WTC11 (cell line): ENCODE measurements around the gene STARD5. TPM values are rescaled to one million over a fixed set of nuclear protein-coding genes. Genes with fewer than 3 reads are reported as not detected.

Experiments
- ATAC-seq: fragments of 200-7000 bp; cut with Tn5 transposase; 2 replicates; pipeline ENCODE4 v1.10.0; 2021; ENCODE audit warnings: mild to moderate bottlenecking, moderate library complexity
- CTCF ChIA-PET: fragments of 300-600 bp; sonication (Branson Sonifier 250); formaldehyde crosslinking; loops from one replicate; lab custom pipeline; 2021; ENCODE audit warnings: antibody characterized with exemption; lab: Charles Lee
- POLR2A ChIA-PET: fragments of 350-600 bp; sonication (Branson Sonifier 250); formaldehyde crosslinking; loops from one replicate; lab custom pipeline; 2021; ENCODE audit warnings: antibody characterized with exemption; lab: Charles Lee
- DNase-seq: peaks from one replicate; pipeline ENCODE4 v3.0.0; 2021; ENCODE audit warnings: low spot score
- H3K27ac Mint-ChIP-seq: 2 replicates; pipeline ENCODE4 v1.8.0; 2021; ENCODE audit warnings: mixed read lengths
- H3K27me3 Mint-ChIP-seq: 2 replicates; pipeline ENCODE4 v1.8.0; 2021; ENCODE audit warnings: low read depth, mild to moderate bottlenecking, moderate library complexity, mixed read lengths
- H3K36me3 Mint-ChIP-seq: 2 replicates; pipeline ENCODE4 v1.8.0; 2021; ENCODE audit warnings: mixed read lengths
- H3K4me1 Mint-ChIP-seq: 2 replicates; pipeline ENCODE4 v1.8.0; 2022; ENCODE audit warnings: mixed read lengths
- H3K4me3 Mint-ChIP-seq: 2 replicates; pipeline ENCODE4 v1.8.0; 2021; ENCODE audit warnings: mild to moderate bottlenecking, moderate library complexity, mixed read lengths
- H3K9me3 Mint-ChIP-seq: 2 replicates; pipeline ENCODE4 v1.8.0; 2021; ENCODE audit warnings: mixed read lengths
- CREM ChIP-seq: sonication (generic); formaldehyde crosslinking; IDR thresholded peaks from 2 replicates; pipeline ENCODE4 v1.8.1; 2022; ENCODE audit warnings: mild to moderate bottlenecking, missing genetic modification reagents, moderate library complexity
- GTF2I ChIP-seq: fragments of 250-450 bp; sonication (Bioruptor Pico); conservative IDR thresholded peaks from 2 replicates; pipeline ENCODE4 v1.4.0; 2021; ENCODE audit warnings: mild to moderate bottlenecking
- NFATC4 ChIP-seq: fragments of 250-450 bp; sonication (Bioruptor Pico); IDR thresholded peaks from 2 replicates; pipeline ENCODE4 v1.9.0; 2021; ENCODE audit warnings: mild to moderate bottlenecking
- PRRX2 ChIP-seq: fragments of 250-450 bp; sonication (Bioruptor Pico); IDR thresholded peaks from 2 replicates; pipeline ENCODE4 v1.8.0; 2021; ENCODE audit warnings: mild to moderate bottlenecking
- RORB ChIP-seq: fragments of 250-450 bp; sonication (Bioruptor Pico); IDR thresholded peaks from 2 replicates; pipeline ENCODE4 v1.9.0; 2021; ENCODE audit warnings: mild to moderate bottlenecking
- ZNF317 ChIP-seq: sonication (generic); formaldehyde crosslinking; IDR thresholded peaks from 2 replicates; pipeline ENCODE4 v1.8.1; 2023; ENCODE audit warnings: low read depth, mild to moderate bottlenecking, moderate library complexity, missing genetic modification reagents, borderline replicate concordance
- total RNA-seq: library from RNA; stranded (reverse); gene quantifications from 3 replicates; pipeline ENCODE4 v1.2.3, GENCODE V29; 2021
- TF ChIP-seq, protein P1 (sequence below): fragments of 250-450 bp; sonication (Bioruptor Pico); IDR thresholded peaks from 2 replicates; pipeline ENCODE4 v1.8.0; 2021; ENCODE audit warnings: mild to moderate bottlenecking
- TF ChIP-seq, protein P2 (sequence below): sonication (generic); formaldehyde crosslinking; IDR thresholded peaks from 2 replicates; pipeline ENCODE4 v1.8.1; 2023; ENCODE audit warnings: mild to moderate bottlenecking, missing genetic modification reagents
- TF ChIP-seq, protein P3 (sequence below): sonication (generic); formaldehyde crosslinking; IDR thresholded peaks from 2 replicates; pipeline ENCODE4 v1.8.1; 2023; ENCODE audit warnings: mild to moderate bottlenecking, missing genetic modification reagents, borderline replicate concordance
- TF ChIP-seq, protein P4 (sequence below): sonication (generic); formaldehyde crosslinking; IDR thresholded peaks from 2 replicates; pipeline ENCODE4 v1.8.0; 2022; ENCODE audit warnings: mild to moderate bottlenecking, missing genetic modification reagents
- TF ChIP-seq, protein P5 (sequence below): sonication (generic); formaldehyde crosslinking; IDR thresholded peaks from 2 replicates; pipeline ENCODE4 v1.8.1; 2022; ENCODE audit warnings: low read depth, missing genetic modification reagents, borderline replicate concordance
- TF ChIP-seq, protein P6 (sequence below): sonication (generic); formaldehyde crosslinking; IDR thresholded peaks from 2 replicates; pipeline ENCODE4 v1.8.1; 2023; ENCODE audit warnings: mild to moderate bottlenecking, missing genetic modification reagents, moderate library complexity
- TF ChIP-seq, protein P7 (sequence below): sonication (generic); formaldehyde crosslinking; IDR thresholded peaks from 2 replicates; pipeline ENCODE4 v1.8.1; 2022; ENCODE audit warnings: mild to moderate bottlenecking, moderate library complexity, missing genetic modification reagents
- TF ChIP-seq, protein P8 (sequence below): sonication (generic); formaldehyde crosslinking; IDR thresholded peaks from 2 replicates; pipeline ENCODE4 v1.8.1; 2023; ENCODE audit warnings: mild to moderate bottlenecking, missing genetic modification reagents, moderate library complexity
- TF ChIP-seq, protein P9 (sequence below): fragments of 250-450 bp; sonication (Bioruptor Pico); IDR thresholded peaks from 2 replicates; pipeline ENCODE4 v1.9.0; 2021; ENCODE audit warnings: mild to moderate bottlenecking

STARD5 gene
- total RNA-seq, 1 experiment from 2014 or later: 6.8 TPM

DNA sequence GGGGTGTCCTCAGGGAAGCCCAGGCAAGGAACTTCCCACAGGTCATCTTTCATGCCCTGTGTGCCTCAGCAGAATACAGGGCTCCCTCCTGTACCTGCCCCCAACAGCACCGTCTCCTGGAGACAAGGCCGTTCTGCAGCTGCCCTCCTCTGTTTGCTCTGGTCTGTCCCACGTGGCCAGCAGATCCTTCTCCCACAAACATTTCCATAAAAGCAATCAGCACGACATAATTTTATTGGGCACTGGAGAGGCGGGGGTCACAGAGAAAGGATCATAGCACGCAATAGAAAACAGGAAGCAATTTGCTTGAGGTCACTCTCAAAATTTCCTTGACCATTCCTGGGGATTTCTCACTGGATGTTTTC lies 29.4 kb downstream of the STARD5 start:
- Mint-ChIP-seq H3K27me3 (peaks cover 8% of the 10 kb centered on the region), H3K9me3 (no peaks in the 10 kb centered on the region), H3K36me3 (no peaks in the 10 kb centered on the region), H3K4me1 (peaks cover 25% of the 10 kb centered on the region), H3K27ac (no peak overlapping the region), H3K4me3 (no peak overlapping the region)
- peak; percentile 29 for DNase-seq
- ChIA-PET CTCF (interaction anchor here (0.9 to 2.9 kb wide), 5 partner anchors 9 to 120 kb away, joined by 3 to 13 read pairs (median 6); partner anchors contain the start of gene STARD5), POLR2A (no interaction called here)
- ATAC-seq: peak; percentile 78
- TF ChIP-seq PRRX2: no peak
- TF ChIP-seq ZNF317 (CRISPR knock-in tag): no peak
- no peak for TF ChIP-seq RORB (CRISPR knock-in tag)
- TF ChIP-seq GTF2I (CRISPR knock-in tag): no peak
- TF ChIP-seq, protein P1, sequence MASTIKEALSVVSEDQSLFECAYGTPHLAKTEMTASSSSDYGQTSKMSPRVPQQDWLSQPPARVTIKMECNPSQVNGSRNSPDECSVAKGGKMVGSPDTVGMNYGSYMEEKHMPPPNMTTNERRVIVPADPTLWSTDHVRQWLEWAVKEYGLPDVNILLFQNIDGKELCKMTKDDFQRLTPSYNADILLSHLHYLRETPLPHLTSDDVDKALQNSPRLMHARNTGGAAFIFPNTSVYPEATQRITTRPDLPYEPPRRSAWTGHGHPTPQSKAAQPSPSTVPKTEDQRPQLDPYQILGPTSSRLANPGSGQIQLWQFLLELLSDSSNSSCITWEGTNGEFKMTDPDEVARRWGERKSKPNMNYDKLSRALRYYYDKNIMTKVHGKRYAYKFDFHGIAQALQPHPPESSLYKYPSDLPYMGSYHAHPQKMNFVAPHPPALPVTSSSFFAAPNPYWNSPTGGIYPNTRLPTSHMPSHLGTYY (CRISPR knock-in tag): no peak
- TF ChIP-seq, protein P2, sequence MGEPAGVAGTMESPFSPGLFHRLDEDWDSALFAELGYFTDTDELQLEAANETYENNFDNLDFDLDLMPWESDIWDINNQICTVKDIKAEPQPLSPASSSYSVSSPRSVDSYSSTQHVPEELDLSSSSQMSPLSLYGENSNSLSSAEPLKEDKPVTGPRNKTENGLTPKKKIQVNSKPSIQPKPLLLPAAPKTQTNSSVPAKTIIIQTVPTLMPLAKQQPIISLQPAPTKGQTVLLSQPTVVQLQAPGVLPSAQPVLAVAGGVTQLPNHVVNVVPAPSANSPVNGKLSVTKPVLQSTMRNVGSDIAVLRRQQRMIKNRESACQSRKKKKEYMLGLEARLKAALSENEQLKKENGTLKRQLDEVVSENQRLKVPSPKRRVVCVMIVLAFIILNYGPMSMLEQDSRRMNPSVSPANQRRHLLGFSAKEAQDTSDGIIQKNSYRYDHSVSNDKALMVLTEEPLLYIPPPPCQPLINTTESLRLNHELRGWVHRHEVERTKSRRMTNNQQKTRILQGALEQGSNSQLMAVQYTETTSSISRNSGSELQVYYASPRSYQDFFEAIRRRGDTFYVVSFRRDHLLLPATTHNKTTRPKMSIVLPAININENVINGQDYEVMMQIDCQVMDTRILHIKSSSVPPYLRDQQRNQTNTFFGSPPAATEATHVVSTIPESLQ (CRISPR knock-in tag): no peak
- TF ChIP-seq, protein P3, sequence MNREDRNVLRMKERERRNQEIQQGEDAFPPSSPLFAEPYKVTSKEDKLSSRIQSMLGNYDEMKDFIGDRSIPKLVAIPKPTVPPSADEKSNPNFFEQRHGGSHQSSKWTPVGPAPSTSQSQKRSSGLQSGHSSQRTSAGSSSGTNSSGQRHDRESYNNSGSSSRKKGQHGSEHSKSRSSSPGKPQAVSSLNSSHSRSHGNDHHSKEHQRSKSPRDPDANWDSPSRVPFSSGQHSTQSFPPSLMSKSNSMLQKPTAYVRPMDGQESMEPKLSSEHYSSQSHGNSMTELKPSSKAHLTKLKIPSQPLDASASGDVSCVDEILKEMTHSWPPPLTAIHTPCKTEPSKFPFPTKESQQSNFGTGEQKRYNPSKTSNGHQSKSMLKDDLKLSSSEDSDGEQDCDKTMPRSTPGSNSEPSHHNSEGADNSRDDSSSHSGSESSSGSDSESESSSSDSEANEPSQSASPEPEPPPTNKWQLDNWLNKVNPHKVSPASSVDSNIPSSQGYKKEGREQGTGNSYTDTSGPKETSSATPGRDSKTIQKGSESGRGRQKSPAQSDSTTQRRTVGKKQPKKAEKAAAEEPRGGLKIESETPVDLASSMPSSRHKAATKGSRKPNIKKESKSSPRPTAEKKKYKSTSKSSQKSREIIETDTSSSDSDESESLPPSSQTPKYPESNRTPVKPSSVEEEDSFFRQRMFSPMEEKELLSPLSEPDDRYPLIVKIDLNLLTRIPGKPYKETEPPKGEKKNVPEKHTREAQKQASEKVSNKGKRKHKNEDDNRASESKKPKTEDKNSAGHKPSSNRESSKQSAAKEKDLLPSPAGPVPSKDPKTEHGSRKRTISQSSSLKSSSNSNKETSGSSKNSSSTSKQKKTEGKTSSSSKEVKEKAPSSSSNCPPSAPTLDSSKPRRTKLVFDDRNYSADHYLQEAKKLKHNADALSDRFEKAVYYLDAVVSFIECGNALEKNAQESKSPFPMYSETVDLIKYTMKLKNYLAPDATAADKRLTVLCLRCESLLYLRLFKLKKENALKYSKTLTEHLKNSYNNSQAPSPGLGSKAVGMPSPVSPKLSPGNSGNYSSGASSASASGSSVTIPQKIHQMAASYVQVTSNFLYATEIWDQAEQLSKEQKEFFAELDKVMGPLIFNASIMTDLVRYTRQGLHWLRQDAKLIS (CRISPR knock-in tag): no peak
- TF ChIP-seq, protein P4, sequence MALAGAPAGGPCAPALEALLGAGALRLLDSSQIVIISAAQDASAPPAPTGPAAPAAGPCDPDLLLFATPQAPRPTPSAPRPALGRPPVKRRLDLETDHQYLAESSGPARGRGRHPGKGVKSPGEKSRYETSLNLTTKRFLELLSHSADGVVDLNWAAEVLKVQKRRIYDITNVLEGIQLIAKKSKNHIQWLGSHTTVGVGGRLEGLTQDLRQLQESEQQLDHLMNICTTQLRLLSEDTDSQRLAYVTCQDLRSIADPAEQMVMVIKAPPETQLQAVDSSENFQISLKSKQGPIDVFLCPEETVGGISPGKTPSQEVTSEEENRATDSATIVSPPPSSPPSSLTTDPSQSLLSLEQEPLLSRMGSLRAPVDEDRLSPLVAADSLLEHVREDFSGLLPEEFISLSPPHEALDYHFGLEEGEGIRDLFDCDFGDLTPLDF (CRISPR knock-in tag): no peak
- TF ChIP-seq, protein P5, sequence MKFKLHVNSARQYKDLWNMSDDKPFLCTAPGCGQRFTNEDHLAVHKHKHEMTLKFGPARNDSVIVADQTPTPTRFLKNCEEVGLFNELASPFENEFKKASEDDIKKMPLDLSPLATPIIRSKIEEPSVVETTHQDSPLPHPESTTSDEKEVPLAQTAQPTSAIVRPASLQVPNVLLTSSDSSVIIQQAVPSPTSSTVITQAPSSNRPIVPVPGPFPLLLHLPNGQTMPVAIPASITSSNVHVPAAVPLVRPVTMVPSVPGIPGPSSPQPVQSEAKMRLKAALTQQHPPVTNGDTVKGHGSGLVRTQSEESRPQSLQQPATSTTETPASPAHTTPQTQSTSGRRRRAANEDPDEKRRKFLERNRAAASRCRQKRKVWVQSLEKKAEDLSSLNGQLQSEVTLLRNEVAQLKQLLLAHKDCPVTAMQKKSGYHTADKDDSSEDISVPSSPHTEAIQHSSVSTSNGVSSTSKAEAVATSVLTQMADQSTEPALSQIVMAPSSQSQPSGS (CRISPR knock-in tag): no peak
- no peak for TF ChIP-seq NFATC4 (CRISPR knock-in tag)
- TF ChIP-seq, protein P6, sequence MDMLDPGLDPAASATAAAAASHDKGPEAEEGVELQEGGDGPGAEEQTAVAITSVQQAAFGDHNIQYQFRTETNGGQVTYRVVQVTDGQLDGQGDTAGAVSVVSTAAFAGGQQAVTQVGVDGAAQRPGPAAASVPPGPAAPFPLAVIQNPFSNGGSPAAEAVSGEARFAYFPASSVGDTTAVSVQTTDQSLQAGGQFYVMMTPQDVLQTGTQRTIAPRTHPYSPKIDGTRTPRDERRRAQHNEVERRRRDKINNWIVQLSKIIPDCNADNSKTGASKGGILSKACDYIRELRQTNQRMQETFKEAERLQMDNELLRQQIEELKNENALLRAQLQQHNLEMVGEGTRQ (CRISPR knock-in tag): no peak
- TF ChIP-seq, protein P7, sequence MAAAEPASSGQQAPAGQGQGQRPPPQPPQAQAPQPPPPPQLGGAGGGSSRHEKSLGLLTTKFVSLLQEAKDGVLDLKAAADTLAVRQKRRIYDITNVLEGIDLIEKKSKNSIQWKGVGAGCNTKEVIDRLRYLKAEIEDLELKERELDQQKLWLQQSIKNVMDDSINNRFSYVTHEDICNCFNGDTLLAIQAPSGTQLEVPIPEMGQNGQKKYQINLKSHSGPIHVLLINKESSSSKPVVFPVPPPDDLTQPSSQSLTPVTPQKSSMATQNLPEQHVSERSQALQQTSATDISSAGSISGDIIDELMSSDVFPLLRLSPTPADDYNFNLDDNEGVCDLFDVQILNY (CRISPR knock-in tag): no peak
- TF ChIP-seq CREM (CRISPR knock-in tag): no peak
- TF ChIP-seq, protein P8, sequence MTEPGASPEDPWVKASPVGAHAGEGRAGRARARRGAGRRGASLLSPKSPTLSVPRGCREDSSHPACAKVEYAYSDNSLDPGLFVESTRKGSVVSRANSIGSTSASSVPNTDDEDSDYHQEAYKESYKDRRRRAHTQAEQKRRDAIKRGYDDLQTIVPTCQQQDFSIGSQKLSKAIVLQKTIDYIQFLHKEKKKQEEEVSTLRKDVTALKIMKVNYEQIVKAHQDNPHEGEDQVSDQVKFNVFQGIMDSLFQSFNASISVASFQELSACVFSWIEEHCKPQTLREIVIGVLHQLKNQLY (CRISPR knock-in tag): no peak
- TF ChIP-seq, protein P9, sequence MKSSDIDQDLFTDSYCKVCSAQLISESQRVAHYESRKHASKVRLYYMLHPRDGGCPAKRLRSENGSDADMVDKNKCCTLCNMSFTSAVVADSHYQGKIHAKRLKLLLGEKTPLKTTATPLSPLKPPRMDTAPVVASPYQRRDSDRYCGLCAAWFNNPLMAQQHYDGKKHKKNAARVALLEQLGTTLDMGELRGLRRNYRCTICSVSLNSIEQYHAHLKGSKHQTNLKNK: no peak
